GM18858 (cell line): ENCODE results near the gene SOX6.
"Not testable (repeated sequence)": the region's sequence is repeated elsewhere in the genome, so short reads cannot be mapped to it uniquely, and the experiment has no call there.

ENCODE experiments used
- ATAC-seq: cut with Tn5 transposase; IDR thresholded peaks from one replicate; pipeline ENCODE4 v1.9.1; 2021; ENCODE audit not compliant: unreplicated experiment

SOX6 gene

GRCh38 chr11:16052750-16053149 is 303.6 kb downstream of the SOX6 start:
- no peak for ATAC-seq

GRCh38 chr11:16049611-16050010 is 306.7 kb downstream of the SOX6 start:
- no peak for ATAC-seq

GRCh38 chr11:16047073-16047472 is 309.3 kb downstream of the SOX6 start:
- ATAC-seq = no peak

GRCh38 chr11:16043617-16044016 is 312.7 kb downstream of the SOX6 start:
- ATAC-seq = no peak

GRCh38 chr11:16041207-16041606 is 315.1 kb downstream of the SOX6 start:
- ATAC-seq = no peak

GRCh38 chr11:16040151-16040550 is 316.2 kb downstream of the SOX6 start:
- ATAC-seq = no peak

GRCh38 chr11:16037179-16037578 is 319.2 kb downstream of the SOX6 start:
- no peak for ATAC-seq

- no peak for ATAC-seq
These were observed 320.1 kb downstream of the SOX6 start for GRCh38 chr11:16036218-16036617.

GRCh38 chr11:16034074-16034473 is 322.3 kb downstream of the SOX6 start:
- ATAC-seq = no peak

GRCh38 chr11:16032974-16033373 is 323.4 kb downstream of the SOX6 start:
- no peak for ATAC-seq

GRCh38 chr11:16031210-16031609 is 325.1 kb downstream of the SOX6 start:
- ATAC-seq = no peak

- ATAC-seq = no peak
These were observed 325.7 kb downstream of the SOX6 start for GRCh38 chr11:16030664-16031063.

GRCh38 chr11:16029151-16029550 is 327.2 kb downstream of the SOX6 start:
- not testable (repeated sequence) for ATAC-seq

GRCh38 chr11:16028419-16028818 is 327.9 kb downstream of the SOX6 start:
- ATAC-seq = no peak

GRCh38 chr11:16027621-16028020 is 328.7 kb downstream of the SOX6 start:
- ATAC-seq = no peak

- ATAC-seq = no peak
These were observed 329.5 kb downstream of the SOX6 start for GRCh38 chr11:16026849-16027248.

- no peak for ATAC-seq
These were observed 337.4 kb downstream of the SOX6 start for GRCh38 chr11:16018931-16019330.

GRCh38 chr11:16016468-16016829 is 339.9 kb downstream of the SOX6 start:
- no peak for ATAC-seq

GRCh38 chr11:16015741-16016467 is 340.4 kb downstream of the SOX6 start:
- no peak for ATAC-seq

GRCh38 chr11:16013649-16014275 is 342.6 kb downstream of the SOX6 start:
- no peak for ATAC-seq

- no peak for ATAC-seq
These were observed 343.1 kb downstream of the SOX6 start for GRCh38 chr11:16013242-16013641.

GRCh38 chr11:16012125-16012751 is 344.1 kb downstream of the SOX6 start:
- ATAC-seq = no peak
